Measurements from ENCODE around the gene GUCD1. TPM values are rescaled to one million over a fixed set of nuclear protein-coding genes. Genes with fewer than 3 reads are reported as not detected.

GUCD1 gene
- total RNA-seq, 1 experiment from 2014 or later, result 65.8 TPM

DNA sequence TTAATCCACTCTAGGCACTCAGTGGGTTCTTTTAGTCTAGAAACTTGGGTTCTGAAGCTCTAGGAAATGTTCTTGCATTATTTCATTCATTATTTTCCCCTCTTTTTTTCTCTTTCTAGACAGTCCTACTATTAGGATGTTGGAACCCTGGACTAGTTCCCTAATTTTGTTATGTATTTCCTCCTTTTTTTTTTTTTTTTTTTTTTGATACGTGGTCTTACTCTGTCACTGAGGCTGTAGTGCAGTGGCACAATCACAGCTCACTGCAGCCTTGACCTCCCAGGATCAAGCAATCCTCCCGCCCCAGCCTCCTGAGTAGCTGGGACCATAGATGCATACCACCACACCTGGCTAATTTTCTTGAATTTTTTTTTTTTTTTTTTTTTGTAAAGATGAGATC lies 50.4 kb downstream of the GUCD1 start:
- intact Hi-C loops (cut with micrococcal nuclease), result loop anchor here (5.0 kb wide), 1 partner anchor 67 kb away; no protein-coding TSS in a partner anchor
- CTCF ChIA-PET, result no interaction called here
- no peak overlapping the region for H3K4me2 ChIP-seq (ENCODE audit: low read length)

DNA sequence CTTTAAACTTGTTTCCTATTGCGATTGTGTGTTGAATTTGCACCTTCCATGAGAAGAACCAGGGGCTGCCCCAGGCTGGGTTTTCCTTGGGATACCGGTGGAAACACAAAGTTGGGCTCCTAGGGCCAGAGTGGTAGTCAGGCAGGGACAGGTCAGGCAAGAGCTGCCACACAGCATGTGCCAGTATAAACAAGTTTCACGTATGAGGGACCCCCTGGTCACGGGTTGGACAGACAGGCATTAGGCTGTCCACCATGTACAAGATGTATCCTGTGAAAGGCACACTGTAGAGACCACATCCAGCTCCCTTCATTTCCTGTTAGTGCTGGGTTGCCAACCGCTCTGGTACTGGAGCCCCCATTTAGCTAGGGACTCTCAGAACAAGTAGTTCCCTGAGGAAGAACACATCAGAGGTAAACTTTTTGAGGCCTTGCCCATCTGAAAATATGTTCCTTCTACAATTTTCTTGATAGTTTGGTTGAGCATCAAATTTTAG lies 51.0 kb downstream of the GUCD1 start:
- no peaks in the 10 kb centered on the region for H3K9me3 ChIP-seq (ENCODE audit: low read length)
- CTCF ChIA-PET, result no interaction called here
- H3K9ac ChIP-seq (ENCODE audit: low read length), result no peak overlapping the region
- peaks cover 12% of the 10 kb centered on the region for H3K4me1 ChIP-seq (ENCODE audit: insufficient read depth, low read length)
- intact Hi-C loops (cut with micrococcal nuclease), result loop anchor here (5.0 kb wide), 1 partner anchor 67 kb away; no protein-coding TSS in a partner anchor
- no peak overlapping the region for H2AFZ ChIP-seq (ENCODE audit: low read length)
- no peaks in the 10 kb centered on the region for H3F3A ChIP-seq (ENCODE audit: low read length, unreplicated experiment)
- H3K27ac ChIP-seq (ENCODE audit: low read length), result no peak overlapping the region
- no peaks in the 10 kb centered on the region for H3K9me2 ChIP-seq (replicated peaks; ENCODE audit: low read length)
- no TSS peak for BruUV-seq (replicated peaks)
- TF ChIP-seq, protein P1, sequence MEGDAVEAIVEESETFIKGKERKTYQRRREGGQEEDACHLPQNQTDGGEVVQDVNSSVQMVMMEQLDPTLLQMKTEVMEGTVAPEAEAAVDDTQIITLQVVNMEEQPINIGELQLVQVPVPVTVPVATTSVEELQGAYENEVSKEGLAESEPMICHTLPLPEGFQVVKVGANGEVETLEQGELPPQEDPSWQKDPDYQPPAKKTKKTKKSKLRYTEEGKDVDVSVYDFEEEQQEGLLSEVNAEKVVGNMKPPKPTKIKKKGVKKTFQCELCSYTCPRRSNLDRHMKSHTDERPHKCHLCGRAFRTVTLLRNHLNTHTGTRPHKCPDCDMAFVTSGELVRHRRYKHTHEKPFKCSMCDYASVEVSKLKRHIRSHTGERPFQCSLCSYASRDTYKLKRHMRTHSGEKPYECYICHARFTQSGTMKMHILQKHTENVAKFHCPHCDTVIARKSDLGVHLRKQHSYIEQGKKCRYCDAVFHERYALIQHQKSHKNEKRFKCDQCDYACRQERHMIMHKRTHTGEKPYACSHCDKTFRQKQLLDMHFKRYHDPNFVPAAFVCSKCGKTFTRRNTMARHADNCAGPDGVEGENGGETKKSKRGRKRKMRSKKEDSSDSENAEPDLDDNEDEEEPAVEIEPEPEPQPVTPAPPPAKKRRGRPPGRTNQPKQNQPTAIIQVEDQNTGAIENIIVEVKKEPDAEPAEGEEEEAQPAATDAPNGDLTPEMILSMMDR (conservative IDR thresholded peaks at IDR 0.05; ENCODE audit: low read depth, low read length), result no peak
- no peak for TF ChIP-seq EZH2phosphoT487 (IDR thresholded peaks at IDR 0.05; ENCODE audit: borderline replicate concordance, low read length)
- no peak for TF ChIP-seq EZH2 (IDR thresholded peaks at IDR 0.05; ENCODE audit: low read length, unreplicated experiment)
- no peaks in the 10 kb centered on the region for H3K79me2 ChIP-seq (ENCODE audit: low read length)
- ATAC-seq (no peak), DNase-seq (no peak)
- H3K4me2 ChIP-seq (ENCODE audit: low read length), result no peak overlapping the region
- POLR2A ChIA-PET (ENCODE audit: unreplicated experiment), result interaction anchor here (1.1 kb wide), 1 partner anchor 101 kb away, joined by 4 read pairs; no protein-coding TSS in a partner anchor
- H4K20me1 ChIP-seq (ENCODE audit: low read length), result no peaks in the 10 kb centered on the region
- H3K27me3 ChIP-seq (ENCODE audit: low read length), result no peaks in the 10 kb centered on the region
- no peak overlapping the region for H3K4me3 ChIP-seq (ENCODE audit: low read length)
- no peaks in the 10 kb centered on the region; the same call in 1 of the 2 replicates for H3K36me3 ChIP-seq (ENCODE audit: low read depth, low read length)

More for the DNA sequence above, 50.4 kb downstream of the GUCD1 start:
- H3K9me2 ChIP-seq (replicated peaks; ENCODE audit: low read length), result no peaks in the 10 kb centered on the region
- BruUV-seq (replicated peaks), result no TSS peak
- DNase-seq, result no peak
- H2AFZ ChIP-seq (ENCODE audit: low read length), result no peak overlapping the region
- no peak overlapping the region for H3K27ac ChIP-seq (ENCODE audit: low read length)
- TF ChIP-seq, protein P1 (conservative IDR thresholded peaks at IDR 0.05; ENCODE audit: low read depth, low read length), result no peak
- no peak for TF ChIP-seq EZH2 (IDR thresholded peaks at IDR 0.05; ENCODE audit: low read length, unreplicated experiment)
- no peak for TF ChIP-seq EZH2phosphoT487 (IDR thresholded peaks at IDR 0.05; ENCODE audit: borderline replicate concordance, low read length)
- H3K36me3 ChIP-seq (ENCODE audit: low read depth, low read length), result no peaks in the 10 kb centered on the region; the same call in 1 of the 2 replicates
- ATAC-seq, result no peak
- no peaks in the 10 kb centered on the region for H3K9me3 ChIP-seq (ENCODE audit: low read length)
- H3K79me2 ChIP-seq (ENCODE audit: low read length), result no peaks in the 10 kb centered on the region
- H3K9ac ChIP-seq (ENCODE audit: low read length), result no peak overlapping the region
- no peak overlapping the region for H3K4me3 ChIP-seq (ENCODE audit: low read length)
- POLR2A ChIA-PET (ENCODE audit: unreplicated experiment), result interaction anchor here (1.1 kb wide), 1 partner anchor 102 kb away, joined by 4 read pairs; no protein-coding TSS in a partner anchor
- H3F3A ChIP-seq (ENCODE audit: low read length, unreplicated experiment), result no peaks in the 10 kb centered on the region
- no peaks in the 10 kb centered on the region for H3K27me3 ChIP-seq (ENCODE audit: low read length)
- peaks cover 12% of the 10 kb centered on the region for H3K4me1 ChIP-seq (ENCODE audit: insufficient read depth, low read length)
- H4K20me1 ChIP-seq (ENCODE audit: low read length), result no peaks in the 10 kb centered on the region

All from PC-3 (cell line).